Panc1 (cell line): ENCODE data around the gene CREBRF. TPM values are rescaled to one million over a fixed set of nuclear protein-coding genes. Genes with fewer than 3 reads are reported as not detected.

ENCODE experiments used
- ATAC-seq: fragments of 200-7000 bp; cut with Tn5 transposase; 2 replicates; pipeline ENCODE4 v1.9.1; 2020; ENCODE audit warnings: mild to moderate bottlenecking, moderate library complexity
- BruUV-seq: library from RNA; stranded (reverse); fragments of 400-500 nt; replicated peaks from 2 replicates; lab custom pipeline; 2021; lab: Mats Ljungman, UMichigan
- CTCF ChIA-PET: fragments of 300-600 bp; sonication (Branson Sonifier 250); formaldehyde crosslinking; loops from one replicate; lab custom pipeline; 2022; ENCODE audit warnings: antibody characterized with exemption; lab: Charles Lee
- POLR2A ChIA-PET: fragments of 300-600 bp; sonication (Branson Sonifier 250); formaldehyde crosslinking; loops from one replicate; lab custom pipeline; 2022; ENCODE audit warnings: antibody characterized with exemption; lab: Charles Lee
- DNase-seq: peaks from one replicate; pipeline ENCODE4 v3.0.0-alpha.2; 2010; ENCODE audit warnings: low read depth, low spot score
- H3K27ac ChIP-seq: 2 replicates; pipeline ENCODE4 v1.5.1; 2011; ENCODE audit warnings: mild to moderate bottlenecking, low read length, inconsistent platforms
- H3K27me3 ChIP-seq: fragments of 200-500 bp; sonication (Bioruptor generic); 2 replicates; pipeline ENCODE4 v1.6.0; 2014; ENCODE audit warnings: low read length, inconsistent platforms; ENCODE audit not compliant: control insufficient read depth, insufficient read depth
- H3K36me3 ChIP-seq: fragments of 200-500 bp; sonication (Bioruptor generic); 2 replicates; pipeline ENCODE4 v1.5.1; 2014; ENCODE audit warnings: inconsistent platforms, mild to moderate bottlenecking, low read length, moderate library complexity; ENCODE audit not compliant: control insufficient read depth, insufficient read depth
- H3K4me1 ChIP-seq: 2 replicates; pipeline ENCODE4 v1.5.1; 2011; ENCODE audit warnings: inconsistent platforms, mild to moderate bottlenecking, low read length, moderate library complexity; ENCODE audit not compliant: control insufficient read depth, insufficient read depth
- H3K4me3 ChIP-seq, 2 experiments: 2 replicates each; pipeline ENCODE4 v1.5.1; 2011 to 2012; ENCODE audit warnings: low read depth in 2 of 2, low read length in 2 of 2, mild to moderate bottlenecking in 2 of 2, inconsistent platforms in 1 of 2, moderate library complexity in 1 of 2
- H3K9me3 ChIP-seq: fragments of 200-500 bp; sonication (Bioruptor generic); 2 replicates; pipeline ENCODE4 v1.5.1; 2014; ENCODE audit warnings: low read depth, mild to moderate bottlenecking, inconsistent platforms, low read length, moderate library complexity; ENCODE audit not compliant: control insufficient read depth, insufficient read depth
- CTCF ChIP-seq: fragments of 450-650 bp; IDR thresholded peaks from 2 replicates; pipeline ENCODE4 v1.5.1; 2017; ENCODE audit warnings: mild to moderate bottlenecking
- POLR2AphosphoS5 ChIP-seq: IDR thresholded peaks from 2 replicates; pipeline ENCODE4 v1.6.1; 2012; ENCODE audit warnings: mild to moderate bottlenecking, low read depth, low read length, moderate library complexity
- REST ChIP-seq, 2 experiments: IDR thresholded peaks; 2 replicates each; pipeline ENCODE4 v1.6.1; 2011 to 2012; ENCODE audit warnings: low read depth in 2 of 2, control low read depth in 1 of 2, low read length in 1 of 2, mild to moderate bottlenecking in 1 of 2, moderate library complexity in 1 of 2; ENCODE audit not compliant: insufficient read depth in 1 of 2
- SIN3A ChIP-seq: IDR thresholded peaks from 2 replicates; pipeline ENCODE4 v1.6.1; 2012; ENCODE audit warnings: low read depth, mild to moderate bottlenecking, low read length, moderate library complexity, borderline replicate concordance; ENCODE audit not compliant: insufficient read depth
- TCF7L2 ChIP-seq: IDR thresholded peaks from 2 replicates; pipeline ENCODE4 v1.6.1; 2011; ENCODE audit warnings: mild to moderate bottlenecking, low read depth, low read length, inconsistent platforms
- in situ Hi-C: cut with HindIII; loops from 2 replicates; pipeline ENCODE4 v1.10.0; 2016; ENCODE audit warnings: low sequenced_read_pairs, low pct_unique_long_range_greater_than_20kb
- intact Hi-C: fragments of 100-400 bp; cut with micrococcal nuclease; formaldehyde crosslinking; loops from one replicate; pipeline ENCODE4 v1.10.0; 2022; ENCODE audit not compliant: unreplicated experiment
- total RNA-seq: library from RNA; stranded (reverse); gene quantifications from one replicate; pipeline ENCODE4 v1.2.1, GENCODE V29; 2021; ENCODE audit not compliant: unreplicated experiment

The CREBRF gene
- total RNA-seq, 1 experiment from 2014 or later: 9.0 TPM

- in situ Hi-C loops: no loop called here
- Histone ChIP-seq H3K9me3 (no peaks in the 10 kb centered on the region), H3K4me1 (peaks cover 10% of the 10 kb centered on the region; the same call in 1 of the 2 replicates), H3K27me3 (no peaks in the 10 kb centered on the region), H3K27ac (no peak overlapping the region), H3K4me3 (no peak overlapping the region), H3K36me3 (no peaks in the 10 kb centered on the region)
- DNase-seq (no peak), ATAC-seq (no peak)
- ChIA-PET POLR2A (no interaction called here), CTCF (interaction anchor here (0.6 kb wide), 1 partner anchor 36 kb away, joined by 3 read pairs; no protein-coding TSS in a partner anchor)
- TF ChIP-seq POLR2AphosphoS5 (no peak), SIN3A (no peak), REST (IDR thresholded peaks at IDR 0.05; ENCODE audit: insufficient read depth in 1 of 2, low read depth in 2 of 2, low read length in 1 of 2) (no peak), CTCF (no peak), TCF7L2 (no peak)
- no TSS peak for BruUV-seq
- intact Hi-C loops: no loop called here
These were observed 16.2 kb upstream of the CREBRF start for GRCh38 chr5:173039964-173040363.

- Histone ChIP-seq H3K4me3 (no peak overlapping the region), H3K4me1 (peaks cover 10% of the 10 kb centered on the region; the same call in 1 of the 2 replicates), H3K27ac (peak overlapping the region; percentile 36; the same call in 1 of the 2 replicates), H3K27me3 (no peaks in the 10 kb centered on the region), H3K36me3 (no peaks in the 10 kb centered on the region), H3K9me3 (no peaks in the 10 kb centered on the region)
- ChIA-PET POLR2A (interaction anchor here (0.5 kb wide), 1 partner anchor 460 kb away, joined by 3 read pairs; no protein-coding TSS in a partner anchor), CTCF (no interaction called here)
- in situ Hi-C loops: no loop called here
- no peak for DNase-seq
- no TSS peak for BruUV-seq
- ATAC-seq: peak; percentile 67
- intact Hi-C loops: no loop called here
- TF ChIP-seq TCF7L2: peak; percentile 46; the same call in 1 of the 2 replicates
- TF ChIP-seq POLR2AphosphoS5: no peak
These were observed 14.0 kb upstream of the CREBRF start for GRCh38 chr5:173041881-173042762.

GRCh38 chr5:173042763-173043107, 13.4 kb upstream of the CREBRF start:
- ChIA-PET CTCF (no interaction called here), POLR2A (interaction anchor here (0.5 kb wide), 1 partner anchor 460 kb away, joined by 3 read pairs; no protein-coding TSS in a partner anchor)
- DNase-seq (no peak), ATAC-seq (peak; percentile 32)
- no peaks in the 10 kb centered on the region for H3K27me3 ChIP-seq
- no peak overlapping the region for H3K4me3 ChIP-seq
- peaks cover 10% of the 10 kb centered on the region; the same call in 1 of the 2 replicates for H3K4me1 ChIP-seq
- TF ChIP-seq CTCF: no peak
- TF ChIP-seq TCF7L2: no peak
- TF ChIP-seq REST (IDR thresholded peaks at IDR 0.05; ENCODE audit: insufficient read depth in 1 of 2, low read depth in 2 of 2, low read length in 1 of 2): no peak
- no peak for TF ChIP-seq POLR2AphosphoS5
- no peak for TF ChIP-seq SIN3A
- no peaks in the 10 kb centered on the region for H3K36me3 ChIP-seq
- no peaks in the 10 kb centered on the region for H3K9me3 ChIP-seq
- intact Hi-C loops: no loop called here
- in situ Hi-C loops: no loop called here
- no TSS peak for BruUV-seq
- H3K27ac ChIP-seq: 0 out of 2 replicates have a peak overlapping the region, but pooled peaks have one; percentile 36
